Measurements from ENCODE around the gene FAF1.

The FAF1 gene

DNA sequence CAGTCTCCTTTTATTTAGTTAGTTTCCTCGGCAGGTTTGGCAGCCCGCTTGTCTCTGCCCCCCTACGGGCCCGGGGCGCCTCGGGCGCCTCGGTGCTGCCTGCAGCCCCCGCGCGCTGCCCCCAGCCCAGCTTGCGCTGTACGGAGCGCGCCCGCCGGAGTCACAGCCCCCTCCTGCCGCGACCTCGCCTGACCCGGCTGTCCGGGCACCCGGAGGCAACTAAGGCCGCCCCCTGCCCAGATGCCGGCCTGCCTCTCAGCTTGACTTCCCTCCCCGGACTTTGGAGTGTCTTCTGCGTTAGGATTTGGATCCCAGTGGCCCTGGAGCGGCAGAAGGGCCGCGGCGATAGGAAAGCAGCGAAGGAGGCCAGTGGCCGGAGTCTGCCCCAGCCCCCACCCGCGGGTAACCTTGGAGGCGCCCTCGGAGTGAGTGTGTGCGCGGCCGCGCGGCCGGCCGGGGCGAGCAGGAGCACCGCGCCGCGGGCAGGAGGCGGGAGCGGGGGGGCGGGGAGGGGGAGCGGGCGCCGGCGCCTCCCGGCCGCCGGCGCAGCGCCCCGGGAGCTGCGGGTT, 17.6 kb upstream of the FAF1 start:
- no peak for DNase-seq

DNA sequence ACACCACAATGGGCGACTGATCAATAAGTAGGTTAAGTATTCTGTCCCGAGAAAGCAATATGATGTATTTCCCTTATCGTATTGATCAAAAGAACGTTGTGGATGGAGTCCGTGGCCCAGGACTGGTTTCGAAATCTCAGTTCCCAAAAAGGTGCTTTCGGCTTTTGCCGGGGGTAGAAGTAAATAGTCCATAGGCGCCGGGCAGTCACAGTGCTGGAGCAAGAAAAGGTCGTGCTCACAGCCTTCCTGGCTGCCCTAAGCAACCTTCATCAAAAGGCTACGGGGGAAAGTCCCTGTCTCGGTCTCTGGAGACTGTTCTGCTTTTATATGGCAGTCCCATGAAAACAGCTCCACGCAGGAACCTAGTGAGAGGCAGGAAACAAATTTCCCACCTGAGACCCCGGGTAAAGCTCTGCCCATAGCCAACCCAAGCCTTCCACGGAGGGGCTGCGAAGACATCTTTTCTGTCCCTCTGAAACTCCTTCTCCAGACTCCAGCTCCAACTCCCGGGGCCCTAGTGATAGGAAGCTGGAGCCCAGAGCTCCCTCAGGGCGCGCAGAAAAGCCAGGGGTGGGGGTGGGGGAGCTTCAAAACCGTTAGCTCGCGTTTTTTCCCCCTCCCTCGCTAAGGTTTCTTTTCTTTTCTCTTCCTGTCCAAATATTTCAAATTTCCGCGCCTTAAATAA, 17.0 kb upstream of the FAF1 start:
- peak in 1 of 2 experiments; percentile 15 for DNase-seq

DNA sequence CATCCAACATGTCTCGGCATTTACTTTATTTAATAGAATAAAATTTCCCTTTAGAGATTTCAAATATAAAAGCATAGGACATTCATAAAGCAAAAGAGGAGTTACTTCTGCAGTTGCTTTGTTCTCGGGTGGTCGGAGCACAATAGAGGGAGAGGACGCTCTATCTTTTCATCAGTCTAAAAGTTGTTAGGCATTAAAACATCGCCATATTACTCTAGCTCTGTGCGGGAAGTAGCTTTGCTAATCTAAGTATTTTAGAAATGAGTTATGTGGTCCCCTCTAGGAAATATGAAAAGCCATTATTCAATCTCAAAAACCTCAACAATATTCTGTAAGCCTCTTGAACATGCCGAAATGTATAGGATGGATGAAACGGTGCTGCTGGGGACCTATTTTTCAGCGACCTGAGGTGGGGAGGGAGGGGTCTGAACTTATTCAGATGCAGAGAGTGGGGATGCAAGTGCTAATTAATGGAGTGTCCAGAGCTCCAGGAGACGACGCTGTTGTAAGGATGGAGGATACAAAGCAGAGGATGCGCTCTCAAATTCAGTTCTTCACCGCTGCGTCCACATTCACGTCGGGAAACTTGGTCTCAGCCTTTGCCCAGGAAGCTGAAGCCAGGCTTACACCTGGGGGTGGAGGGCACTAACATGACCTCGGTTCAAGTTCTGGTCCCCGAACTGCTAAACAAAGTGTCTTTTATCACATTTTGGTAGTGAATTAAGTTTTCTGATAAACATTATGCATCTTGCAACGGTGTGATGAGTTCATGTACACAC, 16.2 kb upstream of the FAF1 start:
- DNase-seq, result no peak

GRCh38 chr1:50975436-50975835, 15.4 kb upstream of the FAF1 start:
- no peak for DNase-seq

DNA sequence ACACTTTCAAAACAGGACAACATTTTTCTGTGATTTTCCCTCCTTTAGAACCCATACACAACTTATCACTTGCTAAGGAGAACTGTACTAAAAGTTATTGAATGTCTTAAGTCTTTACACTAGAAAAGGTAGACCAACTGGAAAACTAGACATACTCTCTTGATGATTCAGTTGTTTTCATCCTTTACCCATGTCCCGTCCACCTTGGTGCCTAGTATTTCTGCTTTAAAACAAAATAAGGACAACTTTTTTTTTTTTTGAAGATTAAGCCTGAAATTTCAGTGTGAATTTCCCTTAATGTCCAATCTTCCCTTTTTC, 14.5 kb upstream of the FAF1 start:
- no peak for DNase-seq

- no peak for DNase-seq
Observed at GRCh38 chr1:50973875-50974617, 14.0 kb upstream of the FAF1 start.

GRCh38 chr1:50973255-50973654, 13.2 kb upstream of the FAF1 start:
- DNase-seq, result no peak

GRCh38 chr1:50972766-50973165, 12.7 kb upstream of the FAF1 start:
- no peak for DNase-seq

DNA sequence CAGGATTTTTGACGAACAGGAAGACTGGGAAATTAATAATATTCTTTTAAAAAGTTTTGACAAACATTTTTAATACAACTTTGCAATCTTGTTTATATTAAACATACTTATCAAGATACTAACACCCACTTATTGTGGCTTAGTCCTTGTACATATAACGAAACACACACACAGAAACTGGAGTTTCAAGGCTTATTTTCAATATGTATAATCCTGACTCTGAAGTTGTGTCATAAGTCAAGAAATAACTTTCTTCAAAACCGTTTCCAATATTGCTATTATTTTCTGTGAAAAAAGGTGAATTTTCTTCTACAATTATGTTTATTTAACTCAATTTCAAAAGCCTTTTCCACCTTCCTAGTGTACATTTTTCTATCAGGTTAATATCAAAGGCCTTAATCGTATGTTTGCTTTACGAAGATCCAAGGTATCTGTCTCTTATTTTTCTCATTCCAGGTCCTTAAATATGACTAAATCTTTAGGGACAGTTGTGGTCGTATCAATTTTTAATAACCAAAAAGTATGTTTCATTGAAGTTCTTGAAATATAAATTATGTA, 11.8 kb upstream of the FAF1 start:
- DNase-seq, result no peak

DNA sequence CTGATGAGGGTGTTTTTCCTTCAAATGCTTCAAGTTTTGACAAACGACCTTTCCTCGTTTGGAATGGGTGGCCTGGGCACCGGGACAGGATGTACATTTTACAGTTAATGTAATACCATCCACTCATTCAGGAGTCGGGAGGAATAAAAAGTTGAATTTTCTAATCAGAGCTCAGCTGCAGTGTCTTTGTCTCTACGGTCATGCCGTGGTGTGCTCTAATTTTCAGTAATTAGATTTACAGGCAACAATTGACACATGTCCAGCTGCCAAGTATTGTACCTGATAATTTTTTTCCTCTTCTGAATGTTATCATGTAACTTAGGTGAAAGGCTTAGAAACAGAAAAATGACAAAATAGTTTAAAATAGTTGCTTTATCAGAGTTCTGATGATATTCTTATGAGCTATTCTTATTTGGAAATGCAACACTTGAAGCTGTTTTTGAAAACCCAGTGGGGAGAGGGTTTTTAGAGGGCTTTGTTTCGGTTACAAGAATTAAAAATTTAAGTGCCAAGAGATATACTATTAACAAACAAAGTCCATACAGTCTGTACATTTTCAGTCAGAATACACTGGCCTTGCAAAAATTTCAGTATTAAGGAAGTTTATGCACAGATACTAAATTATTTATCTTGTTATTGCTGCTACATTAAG, 11.0 kb upstream of the FAF1 start:
- DNase-seq, result no peak

DNA sequence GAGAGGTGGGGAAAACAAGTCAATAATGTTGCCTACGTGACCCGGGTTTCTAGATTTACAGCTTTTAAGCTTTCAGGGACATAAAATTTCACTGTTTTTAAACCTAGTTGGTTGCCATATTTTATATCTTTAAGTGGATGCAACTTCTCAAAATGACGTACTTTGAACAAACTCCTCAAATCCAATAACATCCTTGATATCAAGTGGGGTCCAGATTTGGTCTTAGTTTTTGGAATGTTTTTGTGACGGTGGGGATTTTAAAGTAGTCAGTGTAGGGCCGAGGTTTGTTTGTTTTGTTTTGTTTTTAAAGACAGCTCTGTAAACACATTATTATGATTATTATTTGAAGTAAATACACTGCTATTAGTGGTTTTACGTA, 10.4 kb upstream of the FAF1 start:
- DNase-seq, result no peak

DNA sequence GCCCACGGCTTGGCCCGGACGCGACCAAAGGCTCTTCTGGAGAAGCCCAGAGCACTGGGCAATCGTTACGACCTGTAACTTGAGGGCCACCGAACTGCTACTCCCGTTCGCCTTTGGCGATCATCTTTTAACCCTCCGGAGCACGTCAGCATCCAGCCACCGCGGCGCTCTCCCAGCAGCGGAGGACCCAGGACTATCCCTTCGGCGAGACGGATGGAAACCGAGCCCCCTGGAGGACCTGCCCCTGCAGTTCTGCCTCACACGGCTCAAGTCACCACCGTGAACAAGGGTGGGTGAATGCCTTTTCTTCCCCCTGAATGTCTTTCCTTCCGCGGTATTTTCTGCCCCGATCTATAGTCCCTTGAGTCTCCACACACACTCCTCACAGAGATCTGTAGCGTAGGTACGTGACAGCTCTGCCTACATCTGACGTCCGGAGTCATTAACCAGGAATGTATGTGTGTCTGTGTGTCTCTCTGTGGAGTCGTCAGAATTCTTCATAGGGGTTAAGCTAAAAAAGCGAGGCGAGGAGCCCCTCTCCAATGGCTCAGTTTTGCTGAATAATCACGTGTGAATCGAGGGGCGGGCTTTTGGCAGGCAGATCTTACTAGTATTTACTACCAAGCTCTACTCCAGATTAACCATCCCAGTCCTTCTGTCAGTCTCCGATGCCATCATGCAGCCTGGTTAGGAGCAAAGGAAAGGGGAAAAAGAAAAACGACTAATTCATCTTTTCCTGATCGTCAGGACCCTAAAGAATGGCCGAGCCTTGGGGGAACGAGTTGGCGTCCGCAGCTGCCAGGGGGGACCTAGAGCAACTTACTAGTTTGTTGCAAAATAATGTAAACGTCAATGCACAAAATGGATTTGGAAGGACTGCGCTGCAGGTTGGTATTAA, 9.8 kb upstream of the FAF1 start, which contains the start of gene CDKN2C:
CDKN2C (plus strand) TSS at position 635 of the 898 bp plus-strand sequence; CDS start at position 759, 124 bp downstream.
- DNase-seq, result peak; percentile 25 to 43

GRCh38 chr1:50968821-50969610, 8.9 kb upstream of the FAF1 start:
- DNase-seq, result peak; percentile 10 to 29

GRCh38 chr1:50968158-50968820, 8.2 kb upstream of the FAF1 start:
- DNase-seq, result peak; percentile 64 to 69

- no peak for DNase-seq
Observed at GRCh38 chr1:50967416-50968157, 7.5 kb upstream of the FAF1 start.

DNA sequence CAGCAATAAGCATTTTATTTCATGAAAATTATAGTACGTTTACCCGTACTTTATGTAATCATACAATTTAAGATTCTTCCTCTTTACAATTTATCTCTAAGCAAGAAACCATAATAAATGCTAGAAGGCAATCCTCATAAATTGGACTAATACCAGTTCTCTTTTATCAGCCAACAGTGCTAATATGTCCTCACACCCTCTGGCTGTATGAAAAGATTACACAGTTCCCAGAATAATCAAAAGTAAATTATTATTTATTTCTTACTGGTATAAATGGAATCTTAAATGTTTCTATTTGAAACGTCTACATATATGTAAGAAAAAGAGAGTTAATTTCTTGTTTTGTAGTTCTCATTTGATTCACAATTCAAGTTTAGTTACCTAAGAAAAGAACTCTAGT, 6.9 kb upstream of the FAF1 start:
- DNase-seq, result no peak

GRCh38 chr1:50964863-50965262, 4.8 kb upstream of the FAF1 start:
- DNase-seq, result no peak

DNA sequence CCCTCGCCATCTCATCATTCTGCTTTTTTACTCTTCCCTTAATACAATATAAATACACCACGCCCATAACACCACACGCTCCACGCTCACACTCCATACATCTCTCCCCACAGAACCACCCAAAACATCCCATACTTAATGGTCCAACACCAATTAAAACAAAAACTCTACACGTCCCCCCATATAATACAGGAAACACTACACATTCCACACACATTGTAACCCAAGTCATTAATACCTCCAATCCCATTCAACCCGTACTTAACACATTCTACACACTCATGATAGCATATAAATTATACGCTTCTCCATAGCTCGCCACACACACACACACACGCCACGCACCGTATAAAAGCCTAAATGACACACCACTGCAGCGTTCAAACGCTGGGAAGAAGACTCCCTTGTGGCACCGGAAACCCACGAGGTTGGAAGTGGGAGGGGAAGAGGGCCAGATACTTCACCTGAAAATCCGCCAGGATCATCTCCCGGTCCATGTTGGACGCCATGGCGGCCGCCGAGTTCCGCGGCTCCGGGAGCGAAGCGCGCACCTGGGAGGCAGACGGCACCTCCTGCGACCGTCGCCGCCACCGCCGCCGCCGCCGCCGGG, 659 bp downstream of the FAF1 start:
- peak; percentile 26 to 30 for DNase-seq

- DNase-seq, result no peak
Observed at GRCh38 chr1:50955116-50955515, 5.0 kb downstream of the FAF1 start.

Data from activated CD4-positive, alpha-beta T cell treated with anti-CD3 and anti-CD28 coated beads, Interleukin-2, amount 50 U/mL, for 4 hours (primary cell).